ENCODE results near the gene TEX12. TPM values are rescaled to one million over a fixed set of nuclear protein-coding genes. Genes with fewer than 3 reads are reported as not detected.

The TEX12 gene
- total RNA-seq = not detected

- no peak for DNase-seq (ENCODE audit: low spot score in 2 of 2)
- Histone ChIP-seq H3K9me3 (no peaks in the 10 kb centered on the region), H3K36me3 (no peaks in the 10 kb centered on the region), H3K27ac (no peak within 1 kb of the TSS), H3K4me1 (no peaks in the 10 kb centered on the region), H3K4me3 (no peak within 1 kb of the TSS), H3K27me3 (no peaks in the 10 kb centered on the region)
- intact Hi-C loops (cut with DNase I) = no loop called here
- TF ChIP-seq, protein P1, sequence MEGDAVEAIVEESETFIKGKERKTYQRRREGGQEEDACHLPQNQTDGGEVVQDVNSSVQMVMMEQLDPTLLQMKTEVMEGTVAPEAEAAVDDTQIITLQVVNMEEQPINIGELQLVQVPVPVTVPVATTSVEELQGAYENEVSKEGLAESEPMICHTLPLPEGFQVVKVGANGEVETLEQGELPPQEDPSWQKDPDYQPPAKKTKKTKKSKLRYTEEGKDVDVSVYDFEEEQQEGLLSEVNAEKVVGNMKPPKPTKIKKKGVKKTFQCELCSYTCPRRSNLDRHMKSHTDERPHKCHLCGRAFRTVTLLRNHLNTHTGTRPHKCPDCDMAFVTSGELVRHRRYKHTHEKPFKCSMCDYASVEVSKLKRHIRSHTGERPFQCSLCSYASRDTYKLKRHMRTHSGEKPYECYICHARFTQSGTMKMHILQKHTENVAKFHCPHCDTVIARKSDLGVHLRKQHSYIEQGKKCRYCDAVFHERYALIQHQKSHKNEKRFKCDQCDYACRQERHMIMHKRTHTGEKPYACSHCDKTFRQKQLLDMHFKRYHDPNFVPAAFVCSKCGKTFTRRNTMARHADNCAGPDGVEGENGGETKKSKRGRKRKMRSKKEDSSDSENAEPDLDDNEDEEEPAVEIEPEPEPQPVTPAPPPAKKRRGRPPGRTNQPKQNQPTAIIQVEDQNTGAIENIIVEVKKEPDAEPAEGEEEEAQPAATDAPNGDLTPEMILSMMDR (IDR thresholded peaks at IDR 0.05) = no peak
Observed at GRCh38 chr11:112167145-112167544, at the start of gene TEX12. Gene TEX12 (plus strand): TSS chr11:112167372. CDS start chr11:112169269, 1,897 bp downstream.

- Histone ChIP-seq H3K27ac (no peak overlapping the region), H3K36me3 (no peaks in the 10 kb centered on the region), H3K4me3 (no peak overlapping the region), H3K27me3 (no peaks in the 10 kb centered on the region), H3K9me3 (no peaks in the 10 kb centered on the region), H3K4me1 (peaks cover 0 to 4% of the 10 kb centered on the region in 2 donors)
- DNase-seq (ENCODE audit: low spot score in 2 of 2) = no peak
- TF ChIP-seq, protein P1 (IDR thresholded peaks at IDR 0.05) = no peak
- intact Hi-C loops (cut with DNase I) = loop anchor here (5.0 kb wide), 1 partner anchor 159 kb away; no protein-coding TSS in a partner anchor
Observed at GRCh38 chr11:112118176-112118575, 49.0 kb upstream of the TEX12 start.

- H3K4me1 ChIP-seq = no peaks in the 10 kb centered on the region
- TF ChIP-seq, protein P1 (IDR thresholded peaks at IDR 0.05) = no peak
- no peaks in the 10 kb centered on the region for H3K36me3 ChIP-seq
- H3K27ac ChIP-seq = no peak overlapping the region
- no peaks in the 10 kb centered on the region for H3K9me3 ChIP-seq
- DNase-seq (ENCODE audit: low spot score in 2 of 2) = no peak
- no peak overlapping the region for H3K4me3 ChIP-seq
- intact Hi-C loops (cut with DNase I) = no loop called here
- no peaks in the 10 kb centered on the region for H3K27me3 ChIP-seq
Observed at GRCh38 chr11:112121981-112122615, 45.1 kb upstream of the TEX12 start.

DNA sequence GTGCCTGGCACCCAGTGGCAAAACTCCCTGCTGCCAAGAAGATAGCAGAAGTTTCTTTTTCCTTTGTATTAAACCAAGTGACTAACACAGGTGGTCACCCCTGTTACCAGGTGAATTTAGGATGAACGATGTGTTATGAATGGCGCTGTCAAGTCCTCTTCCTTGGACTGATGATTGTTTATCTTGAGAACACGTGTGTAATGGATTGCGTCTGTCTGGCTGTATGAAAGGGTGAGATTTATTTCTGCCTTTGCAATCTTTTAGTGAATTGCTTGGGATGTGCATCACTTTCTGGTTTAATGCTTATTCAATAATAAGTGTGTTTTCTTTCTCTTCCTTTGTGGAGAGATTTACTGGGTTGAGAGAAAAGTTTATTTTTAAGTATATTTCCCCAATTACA, 44.0 kb upstream of the TEX12 start:
- H3K27ac ChIP-seq = no peak overlapping the region
- H3K4me1 ChIP-seq = no peaks in the 10 kb centered on the region
- no peaks in the 10 kb centered on the region for H3K36me3 ChIP-seq
- no peak for DNase-seq (ENCODE audit: low spot score in 2 of 2)
- intact Hi-C loops (cut with DNase I) = no loop called here
- no peaks in the 10 kb centered on the region for H3K27me3 ChIP-seq
- H3K9me3 ChIP-seq = no peaks in the 10 kb centered on the region
- TF ChIP-seq, protein P1 (IDR thresholded peaks at IDR 0.05) = no peak
- H3K4me3 ChIP-seq = no peak overlapping the region

- Histone ChIP-seq H3K4me1 (no peaks in the 10 kb centered on the region), H3K4me3 (no peak overlapping the region), H3K27ac (no peak overlapping the region), H3K36me3 (no peaks in the 10 kb centered on the region), H3K9me3 (no peaks in the 10 kb centered on the region), H3K27me3 (no peaks in the 10 kb centered on the region)
- intact Hi-C loops (cut with DNase I) = no loop called here
- TF ChIP-seq, protein P1 (IDR thresholded peaks at IDR 0.05) = no peak
- DNase-seq (ENCODE audit: low spot score in 2 of 2) = no peak
Observed at GRCh38 chr11:112127056-112127455, 40.1 kb upstream of the TEX12 start.
